OCI-LY7 (cell line): ENCODE results near the gene RAB3IL1.

Experiments used
- CTCF ChIP-seq: fragments of 200-600 bp; sonication (generic); conservative IDR thresholded peaks from 2 replicates; pipeline ENCODE4 v1.5.1; 2014; ENCODE audit warnings: mild to moderate bottlenecking, antibody characterized with exemption, low read length, moderate library complexity, mixed read lengths
- EZH2phosphoT487 ChIP-seq: fragments of 200-600 bp; sonication (generic); IDR thresholded peaks from 2 replicates; pipeline ENCODE4 v1.6.1; 2018; ENCODE audit warnings: low read depth, borderline replicate concordance, mild to moderate bottlenecking, mixed run types, antibody characterized with exemption, low read length, moderate library complexity, mixed read lengths

- TF ChIP-seq CTCF (no peak), EZH2phosphoT487 (no peak)
Observed at GRCh38 chr11:61950035-61950547, 32.7 kb upstream of the RAB3IL1 start, which contains the start of gene BEST1.
